Hepatocyte (in vitro differentiated cells): Measurements from ENCODE around the gene CHAT.

Experiments used
- EZH2phosphoT487 ChIP-seq: fragments of 200-600 bp; sonication (generic); IDR thresholded peaks from one replicate; pipeline ENCODE4 v1.6.1; 2018; ENCODE audit warnings: antibody characterized with exemption, mild to moderate bottlenecking, low read depth, moderate library complexity; ENCODE audit not compliant: unreplicated experiment, severe bottlenecking
- TF ChIP-seq, protein P1 (sequence below): fragments of 200-600 bp; sonication (generic); IDR thresholded peaks from 2 replicates; pipeline ENCODE4 v1.5.1; 2016; ENCODE audit warnings: antibody characterized with exemption, mild to moderate bottlenecking; ENCODE audit not compliant: poor library complexity

DNA sequence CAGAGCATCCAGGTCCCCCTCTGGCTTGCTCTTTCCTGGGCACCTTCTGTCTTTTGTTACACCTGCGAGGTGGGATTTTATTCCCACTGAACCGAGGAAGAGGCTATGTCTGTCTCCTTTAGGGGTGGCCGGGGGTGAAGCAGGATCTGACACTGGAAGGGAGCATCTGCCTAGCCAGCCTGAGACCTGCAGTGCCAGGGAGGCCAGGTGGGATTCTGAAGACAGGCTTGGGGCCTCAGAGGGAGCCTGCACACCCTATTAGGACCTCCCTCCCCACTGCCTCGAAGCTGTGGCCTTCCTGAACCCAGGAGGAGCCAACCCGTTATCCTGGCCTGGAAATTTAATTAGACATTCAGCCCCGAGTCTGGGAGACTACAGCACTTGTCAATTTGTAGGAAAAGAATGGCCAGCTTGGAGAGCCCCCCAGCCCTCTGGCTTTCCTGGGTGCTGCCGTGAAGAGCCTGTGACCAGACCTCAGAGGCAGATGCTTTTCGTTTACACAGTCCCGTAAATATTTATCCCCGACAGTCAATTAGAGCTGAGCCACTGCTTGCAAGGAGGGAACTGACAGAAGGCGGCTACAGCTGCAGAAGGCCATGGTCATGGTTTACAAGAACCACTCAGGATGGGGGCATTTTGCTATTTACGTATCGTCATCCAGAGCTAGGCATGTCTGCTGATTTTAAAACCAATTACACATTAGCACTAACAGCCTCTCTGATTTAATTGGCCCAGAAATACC is 19.7 kb downstream of the CHAT start:
- TF ChIP-seq, protein P1, sequence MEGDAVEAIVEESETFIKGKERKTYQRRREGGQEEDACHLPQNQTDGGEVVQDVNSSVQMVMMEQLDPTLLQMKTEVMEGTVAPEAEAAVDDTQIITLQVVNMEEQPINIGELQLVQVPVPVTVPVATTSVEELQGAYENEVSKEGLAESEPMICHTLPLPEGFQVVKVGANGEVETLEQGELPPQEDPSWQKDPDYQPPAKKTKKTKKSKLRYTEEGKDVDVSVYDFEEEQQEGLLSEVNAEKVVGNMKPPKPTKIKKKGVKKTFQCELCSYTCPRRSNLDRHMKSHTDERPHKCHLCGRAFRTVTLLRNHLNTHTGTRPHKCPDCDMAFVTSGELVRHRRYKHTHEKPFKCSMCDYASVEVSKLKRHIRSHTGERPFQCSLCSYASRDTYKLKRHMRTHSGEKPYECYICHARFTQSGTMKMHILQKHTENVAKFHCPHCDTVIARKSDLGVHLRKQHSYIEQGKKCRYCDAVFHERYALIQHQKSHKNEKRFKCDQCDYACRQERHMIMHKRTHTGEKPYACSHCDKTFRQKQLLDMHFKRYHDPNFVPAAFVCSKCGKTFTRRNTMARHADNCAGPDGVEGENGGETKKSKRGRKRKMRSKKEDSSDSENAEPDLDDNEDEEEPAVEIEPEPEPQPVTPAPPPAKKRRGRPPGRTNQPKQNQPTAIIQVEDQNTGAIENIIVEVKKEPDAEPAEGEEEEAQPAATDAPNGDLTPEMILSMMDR, result no peak
- TF ChIP-seq EZH2phosphoT487, result no peak
